ENCODE data around the gene KDM3B.
A peak's percentile ranks its signal among the peaks of the same experiment; 100 is the strongest.

Gene KDM3B

DNA sequence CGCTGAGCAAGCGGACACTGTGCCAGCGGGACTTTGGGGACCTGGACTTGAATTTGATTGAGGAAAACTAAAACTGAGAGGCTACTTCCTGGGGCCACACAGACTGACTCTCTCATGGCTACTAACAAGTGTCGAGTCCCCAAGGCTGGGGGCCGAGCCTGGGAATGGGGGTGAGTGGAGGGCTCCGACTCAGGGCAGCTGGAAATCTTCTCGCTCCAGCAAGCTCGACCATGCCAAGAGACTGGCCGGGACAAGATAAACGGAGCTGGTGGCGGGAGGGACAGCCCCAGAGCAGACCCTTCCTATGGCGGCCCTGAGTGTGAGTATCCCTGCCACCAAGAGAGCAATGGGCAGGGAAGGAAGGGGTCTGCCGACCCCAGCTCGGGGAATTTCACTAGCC lies 5.6 kb upstream of the KDM3B start:
- DNase-seq (ENCODE audit: low read depth in 2 of 2) = no peak

GRCh38 chr5:138349852-138350562 lies 2.5 kb upstream of the KDM3B start:
- DNase-seq (ENCODE audit: low read depth in 2 of 2) = no peak

DNA sequence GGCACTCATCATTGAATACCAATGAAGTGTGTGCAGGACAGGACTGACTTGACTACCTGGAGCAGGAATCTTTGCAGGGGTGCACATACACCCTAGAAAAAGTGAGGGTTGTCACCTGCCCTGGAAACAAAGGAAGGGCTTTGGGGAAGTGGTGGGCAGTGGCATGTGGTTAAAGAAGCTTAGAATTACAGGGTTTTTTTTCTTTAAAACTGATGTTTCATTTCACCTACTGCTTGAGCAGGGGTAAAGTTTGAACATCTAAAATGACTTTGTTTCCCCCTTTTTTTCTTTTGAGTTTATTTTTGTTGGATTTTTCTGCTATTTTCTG lies 2.0 kb upstream of the KDM3B start:
- DNase-seq (ENCODE audit: low read depth in 2 of 2) = no peak

GRCh38 chr5:138351056-138351455 lies 1.4 kb upstream of the KDM3B start:
- no peak for DNase-seq (ENCODE audit: low read depth in 2 of 2)

DNA sequence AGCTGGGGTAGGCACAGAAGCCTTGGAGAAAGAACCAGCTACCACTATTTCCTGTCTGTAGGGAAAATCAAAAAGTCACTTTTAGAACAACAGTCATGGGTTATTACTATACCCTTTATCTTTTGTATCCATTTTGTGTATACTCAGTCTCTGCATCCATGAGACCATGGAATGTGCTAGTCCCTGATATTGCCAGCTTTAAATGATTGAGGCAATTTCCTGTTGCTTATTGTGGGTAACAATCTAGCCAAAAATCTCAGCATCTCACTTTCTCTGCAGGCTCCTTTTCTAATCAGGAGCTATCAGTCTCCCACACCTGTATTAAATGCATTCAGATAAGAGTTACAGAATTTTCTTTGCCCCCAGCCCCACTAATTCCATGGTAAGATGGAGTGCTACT lies 968 bp upstream of the KDM3B start:
- DNase-seq (ENCODE audit: low read depth in 2 of 2) = no peak

DNA sequence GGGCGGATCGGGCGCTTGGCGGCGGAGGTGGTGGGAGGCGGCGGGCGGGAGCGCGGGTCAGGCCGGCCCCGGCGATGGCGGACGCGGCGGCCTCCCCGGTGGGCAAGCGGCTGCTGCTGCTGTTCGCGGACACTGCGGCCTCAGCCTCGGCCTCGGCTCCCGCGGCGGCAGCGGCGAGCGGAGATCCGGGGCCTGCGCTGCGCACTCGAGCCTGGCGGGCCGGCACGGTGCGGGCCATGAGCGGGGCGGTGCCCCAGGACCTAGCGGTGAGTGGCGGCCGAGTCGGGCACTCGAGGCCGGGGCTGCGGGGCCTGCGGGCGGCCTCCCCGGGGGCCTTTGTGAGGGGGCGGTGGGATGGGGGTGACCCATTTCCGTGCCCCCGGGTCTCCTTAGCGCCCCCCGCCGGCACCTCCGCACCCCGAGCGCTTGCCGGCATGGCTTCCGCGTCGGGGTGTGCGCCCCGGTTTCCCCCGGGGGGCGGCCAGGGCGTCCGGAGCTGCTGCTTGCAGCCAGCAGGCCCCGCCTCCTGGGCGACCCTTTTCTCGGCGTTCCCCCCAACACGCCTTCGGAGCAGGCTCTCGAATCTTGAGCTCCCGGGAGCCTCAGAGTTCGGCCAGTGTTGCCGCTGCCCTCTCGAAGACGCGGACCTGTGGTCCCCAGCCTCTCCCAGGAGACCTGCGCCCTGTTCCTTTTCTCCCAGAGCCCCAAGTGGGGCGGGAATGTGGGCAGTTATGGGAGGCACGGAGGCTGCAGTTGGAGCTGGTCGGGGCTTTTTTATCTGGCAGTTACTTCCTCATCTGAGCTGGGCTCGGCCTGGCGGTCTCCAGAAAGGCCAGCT lies 456 bp downstream of the KDM3B start:
- DNase-seq (ENCODE audit: low read depth in 2 of 2) = peak; percentile 51 to 56

GRCh38 chr5:138353560-138354080 lies 1.1 kb downstream of the KDM3B start:
- no peak for DNase-seq (ENCODE audit: low read depth in 2 of 2)

GRCh38 chr5:138354387-138354786 lies 1.9 kb downstream of the KDM3B start:
- DNase-seq (ENCODE audit: low read depth in 2 of 2) = no peak

DNA sequence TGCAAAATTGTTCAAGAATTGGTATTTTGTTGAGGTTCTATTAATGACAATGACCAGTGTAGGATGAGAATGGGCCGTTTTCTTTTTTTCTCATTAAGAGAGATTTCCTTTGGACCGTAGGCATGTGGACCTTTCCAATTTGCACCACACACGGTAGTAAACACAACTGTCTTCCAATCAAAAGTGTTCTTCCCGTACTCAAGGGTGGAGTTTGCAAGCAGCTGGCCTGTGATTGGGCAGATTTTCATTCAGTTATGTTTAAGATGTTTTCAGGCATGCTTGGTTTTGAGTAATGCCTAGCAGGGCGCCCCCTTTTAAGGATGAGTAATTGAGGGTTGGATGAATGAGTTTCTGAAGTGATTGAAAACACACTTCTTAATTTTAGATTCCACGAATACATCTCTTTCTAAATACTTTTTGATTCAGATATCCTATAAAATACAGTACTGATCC lies 2.5 kb downstream of the KDM3B start:
- peak; percentile 40 for DNase-seq (ENCODE audit: low read depth in 2 of 2)

DNA sequence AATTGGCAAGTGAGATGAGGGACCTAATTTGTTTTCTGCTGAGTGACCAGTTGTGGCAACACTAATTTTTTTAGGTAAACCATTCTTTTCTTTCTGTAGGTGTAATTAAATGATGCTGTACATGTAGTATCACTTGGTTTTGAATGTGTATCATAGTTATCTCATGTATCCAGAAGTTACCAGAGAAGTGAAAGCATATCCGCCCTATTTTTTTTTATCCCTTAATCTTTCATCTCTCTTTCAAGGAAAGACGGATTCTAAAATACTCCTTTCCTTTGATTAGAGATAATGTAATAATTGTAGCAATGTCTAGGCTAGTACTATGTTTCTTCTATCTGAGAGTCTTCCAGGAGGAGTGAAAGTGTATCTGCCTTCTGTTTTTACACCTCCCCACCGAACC lies 7.1 kb downstream of the KDM3B start:
- DNase-seq (ENCODE audit: low read depth in 2 of 2) = no peak

GRCh38 chr5:138360941-138361452 lies 8.5 kb downstream of the KDM3B start:
- no peak for DNase-seq (ENCODE audit: low read depth in 2 of 2)

DNA sequence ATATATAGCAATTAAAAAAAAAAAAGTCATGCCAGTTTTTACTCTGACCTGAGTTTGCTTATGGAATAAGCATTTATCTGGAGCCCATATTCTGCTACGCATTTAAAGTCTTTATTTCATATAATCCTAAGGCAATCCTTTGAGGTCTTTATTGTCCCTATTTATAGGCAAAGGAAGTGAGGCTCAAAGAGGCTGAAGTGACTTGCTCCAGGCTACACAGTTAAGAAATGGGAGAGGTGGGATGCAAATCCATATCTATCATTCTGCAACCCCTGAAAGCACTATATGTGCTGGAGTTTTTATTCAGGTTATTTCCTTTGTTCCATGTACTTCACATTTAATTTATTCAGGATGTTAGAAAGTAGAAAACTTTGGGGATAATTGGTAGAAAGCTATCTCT lies 12.1 kb downstream of the KDM3B start:
- no peak for DNase-seq (ENCODE audit: low read depth in 2 of 2)

DNA sequence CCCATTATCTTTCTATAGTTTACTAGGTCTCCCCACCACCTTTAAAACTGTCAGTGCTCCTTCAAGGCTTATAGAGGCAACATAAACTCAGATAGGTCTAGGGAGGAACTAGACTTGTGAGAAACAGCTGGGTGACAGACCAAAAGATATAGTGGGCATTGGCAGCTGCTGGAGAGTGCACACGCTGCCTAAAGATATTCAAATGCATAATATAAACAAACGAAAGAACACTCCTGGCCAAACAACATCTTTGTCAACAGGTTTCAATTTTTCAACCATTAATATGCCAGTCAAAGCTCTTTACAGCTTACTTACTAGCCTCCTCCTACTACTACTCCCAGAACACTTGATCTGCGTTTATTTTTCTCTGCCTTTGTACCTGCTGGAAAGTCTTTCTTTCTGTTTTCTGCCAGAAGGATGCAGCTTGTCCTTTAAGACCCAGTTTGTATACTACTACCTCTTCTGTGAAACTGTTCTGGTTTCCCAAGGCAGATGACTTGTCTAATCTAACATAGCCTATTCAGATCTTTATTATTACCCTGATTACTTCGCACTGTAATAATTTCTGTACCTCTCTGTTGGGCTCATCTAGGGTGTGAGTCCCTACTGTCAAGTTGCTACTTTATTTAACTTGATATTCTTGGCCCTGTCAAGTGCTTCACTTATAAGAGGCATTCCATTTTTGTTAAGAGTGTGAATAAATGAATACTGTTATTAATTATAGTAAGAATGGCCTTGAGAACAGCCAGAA lies 14.3 kb downstream of the KDM3B start:
- DNase-seq (ENCODE audit: low read depth in 2 of 2) = no peak

DNA sequence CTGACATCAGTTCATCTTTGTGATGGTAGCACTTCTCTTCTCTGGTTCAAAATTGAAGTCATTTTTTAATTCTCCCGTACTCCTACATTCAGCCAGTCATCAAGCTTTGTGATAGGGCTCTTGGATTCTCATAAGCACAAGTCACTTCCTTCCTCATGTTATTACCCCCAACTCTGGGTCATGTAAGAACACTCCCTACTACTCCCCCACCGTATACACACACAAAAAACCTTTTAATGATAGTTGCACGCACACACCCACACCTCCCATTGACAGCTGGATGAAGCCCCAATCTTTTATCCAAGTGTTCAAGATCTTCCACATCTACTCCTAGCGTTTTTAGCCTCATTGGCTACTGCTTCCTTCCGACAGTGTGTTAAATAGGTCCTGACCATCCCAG lies 16.8 kb downstream of the KDM3B start:
- no peak for DNase-seq (ENCODE audit: low read depth in 2 of 2)

GRCh38 chr5:138369706-138370105 lies 17.2 kb downstream of the KDM3B start:
- DNase-seq (ENCODE audit: low read depth in 2 of 2) = no peak

DNA sequence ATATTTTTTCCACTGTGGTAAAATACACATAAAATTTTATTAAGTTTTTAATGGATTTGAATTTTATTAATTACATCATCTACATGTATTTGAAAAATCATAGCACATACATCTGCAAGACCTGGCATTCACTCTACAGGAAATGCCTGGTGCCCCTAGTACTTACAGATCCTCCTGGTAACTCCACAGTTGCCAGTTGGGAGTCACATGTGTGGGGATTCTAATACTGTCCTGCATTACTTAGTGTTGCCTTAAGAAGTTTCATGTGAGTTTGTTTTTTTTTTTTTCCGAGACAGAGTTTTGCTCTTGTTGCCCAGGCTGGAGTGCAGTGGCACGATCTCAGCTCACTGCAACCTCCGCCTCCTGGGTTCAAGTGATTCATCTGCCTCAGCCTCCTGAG lies 18.1 kb downstream of the KDM3B start:
- no peak for DNase-seq (ENCODE audit: low read depth in 2 of 2)

DNA sequence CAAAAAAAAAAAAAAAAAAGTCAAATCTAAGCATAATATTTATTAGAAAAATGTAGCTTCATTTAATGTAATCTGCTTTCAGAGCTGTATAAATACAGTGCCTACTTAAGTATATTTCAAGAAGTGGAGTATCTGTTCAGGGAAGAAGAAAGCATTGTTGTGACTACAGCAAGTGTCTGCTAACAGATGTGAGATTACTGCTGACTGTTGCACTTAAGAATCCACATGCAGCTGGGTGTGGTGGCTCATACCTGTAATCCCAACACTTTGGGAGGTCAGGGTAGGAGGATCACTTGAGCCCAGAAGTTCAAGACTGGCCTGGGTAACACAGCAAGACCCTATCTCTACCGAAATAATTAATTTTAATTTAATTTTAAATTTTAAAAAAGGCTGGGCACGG lies 19.0 kb downstream of the KDM3B start:
- DNase-seq (ENCODE audit: low read depth in 2 of 2) = no peak

DNA sequence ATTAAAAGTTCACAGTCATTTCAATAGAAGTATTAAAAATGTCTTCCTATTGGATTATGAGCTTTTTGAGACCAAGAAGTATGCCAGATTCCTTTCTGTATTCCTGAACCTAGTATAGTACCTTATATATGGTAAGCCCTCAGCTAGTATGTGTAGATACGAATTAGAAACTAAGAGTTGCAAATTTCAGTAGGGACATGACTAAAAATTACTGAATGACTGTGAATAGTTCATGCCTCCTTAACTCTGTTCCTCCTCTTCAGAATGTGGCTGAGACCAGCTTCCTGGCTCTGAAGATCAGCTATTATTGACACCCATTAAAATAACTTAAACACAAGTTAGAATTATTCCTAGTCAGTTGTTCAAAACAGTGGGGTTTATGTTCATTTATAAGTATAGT lies 19.7 kb downstream of the KDM3B start:
- no peak for DNase-seq (ENCODE audit: low read depth in 2 of 2)

GRCh38 chr5:138372653-138373052 lies 20.2 kb downstream of the KDM3B start:
- no peak for DNase-seq (ENCODE audit: low read depth in 2 of 2)

DNA sequence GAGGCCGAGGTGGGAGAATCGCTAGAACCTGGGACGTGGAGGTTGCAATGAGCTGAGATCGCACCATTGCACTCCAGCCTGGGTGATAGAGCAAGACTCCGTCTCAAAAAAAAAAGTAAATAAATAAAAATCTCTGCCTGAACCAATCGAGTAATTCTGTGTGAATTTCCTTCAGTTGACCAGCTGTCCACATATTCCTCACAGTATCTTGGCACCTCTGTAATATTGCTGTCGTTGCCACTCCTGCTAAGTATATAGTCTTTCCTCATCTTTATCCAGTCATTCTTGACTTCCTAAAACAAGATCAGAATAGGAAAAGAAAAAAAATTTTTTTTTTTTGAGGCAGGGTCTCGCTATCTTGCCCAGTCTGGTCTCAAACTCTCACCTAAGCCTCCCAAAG lies 29.9 kb downstream of the KDM3B start:
- no peak for DNase-seq (ENCODE audit: low read depth in 2 of 2)

GRCh38 chr5:138385660-138386059 lies 33.2 kb downstream of the KDM3B start:
- no peak for DNase-seq (ENCODE audit: low read depth in 2 of 2)

DNA sequence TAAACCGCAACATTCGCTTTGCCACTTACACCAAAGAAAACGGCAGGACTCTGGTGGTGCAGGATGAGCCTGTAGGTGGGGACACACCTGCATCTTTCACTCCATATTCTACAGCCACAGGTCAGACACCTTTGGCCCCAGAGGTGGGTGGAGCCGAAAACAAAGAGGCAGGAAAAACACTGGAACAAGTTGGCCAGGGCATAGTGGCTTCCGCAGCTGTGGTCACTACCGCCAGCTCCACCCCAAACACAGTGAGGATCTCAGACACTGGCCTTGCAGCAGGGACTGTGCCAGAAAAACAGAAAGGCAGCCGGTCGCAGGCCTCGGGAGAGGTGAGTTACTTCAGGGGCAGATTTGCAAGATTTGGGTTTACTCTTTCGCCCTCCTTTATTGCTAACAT lies 33.8 kb downstream of the KDM3B start:
- no peak for DNase-seq (ENCODE audit: low read depth in 2 of 2)
